ENCODE measurements around the gene OBP2A.

The OBP2A gene

DNA sequence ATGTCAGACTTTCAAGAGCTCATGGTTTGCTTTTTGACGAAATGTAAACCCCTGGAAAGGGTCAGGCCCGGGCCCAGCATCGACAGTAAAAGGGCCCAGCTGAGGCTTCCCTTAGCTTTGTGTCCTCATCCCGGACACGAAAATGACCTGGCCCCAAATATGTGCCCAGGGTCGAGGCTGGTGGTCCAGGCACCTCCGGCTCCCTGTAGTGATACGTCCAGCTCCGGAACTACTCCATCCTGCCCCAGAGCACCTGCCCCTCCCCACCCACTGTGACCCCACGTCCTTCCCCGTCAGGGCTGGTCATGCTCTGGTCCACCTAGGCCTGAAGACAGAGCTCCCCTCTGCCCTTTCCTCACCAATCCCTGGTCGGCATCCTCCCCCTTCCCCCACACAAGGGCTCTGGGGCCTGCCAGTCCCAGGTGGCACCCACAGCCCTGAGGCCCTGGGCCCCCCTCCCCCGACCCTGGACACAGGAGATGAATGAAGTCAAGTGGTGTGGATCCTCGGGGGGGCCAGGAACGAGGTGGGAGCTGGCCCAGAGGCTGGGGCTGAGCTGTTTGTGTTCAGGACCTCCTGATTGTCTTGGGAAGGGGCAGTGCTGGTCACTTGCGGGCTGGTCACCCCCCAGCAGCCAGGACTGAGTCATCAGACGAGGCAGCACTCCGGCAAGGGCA, 6.2 kb downstream of the OBP2A start:
- DNase-seq (ENCODE audit: low spot score): no peak

- DNase-seq (ENCODE audit: low spot score): no peak
Observed at GRCh38 chr9:135552698-135553171, 6.8 kb downstream of the OBP2A start.

DNA sequence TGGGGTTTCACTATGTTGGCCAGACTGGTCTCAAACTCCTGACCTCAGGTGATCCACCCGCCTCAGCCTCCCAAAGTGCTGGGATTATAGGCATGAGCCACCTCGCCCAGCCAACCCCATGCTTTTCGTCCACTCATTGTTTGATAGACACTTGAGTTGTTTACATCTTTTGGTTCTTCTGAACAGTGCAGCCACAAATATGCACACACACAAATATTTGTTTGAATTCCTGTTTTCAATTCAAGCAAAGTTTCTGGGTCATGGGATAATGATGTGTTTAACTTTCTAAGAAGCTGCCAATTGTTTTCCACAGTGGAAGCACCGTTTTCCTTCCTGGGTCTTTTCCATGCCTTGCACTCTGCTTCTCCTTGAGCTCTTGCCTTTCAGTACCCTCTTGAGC, 8.8 kb downstream of the OBP2A start:
- DNase-seq (ENCODE audit: low spot score): no peak

GRCh38 chr9:135555203-135555602, 9.3 kb downstream of the OBP2A start:
- DNase-seq (ENCODE audit: low spot score): no peak

- no peak for DNase-seq (ENCODE audit: low spot score)
Observed at GRCh38 chr9:135555910-135556309, 10.0 kb downstream of the OBP2A start.

DNA sequence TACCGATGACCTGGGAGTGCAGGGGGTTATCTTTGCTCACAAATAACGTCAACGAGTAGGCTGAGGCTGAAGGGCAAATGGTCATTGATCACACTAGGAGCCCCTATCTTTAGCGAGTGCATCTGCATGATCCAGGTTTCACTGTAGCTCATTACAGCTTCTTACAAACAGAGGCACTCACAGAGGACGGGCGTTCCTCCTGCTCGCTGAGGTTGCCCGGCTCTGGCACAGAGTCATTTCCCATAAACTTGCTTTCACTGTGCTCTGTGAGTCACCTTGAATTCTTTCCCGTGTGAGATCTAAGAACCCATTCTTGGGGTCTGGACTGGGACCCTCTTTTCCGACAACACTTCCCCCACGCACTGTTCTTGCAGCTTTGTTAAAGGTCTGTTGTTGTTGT, 13.7 kb downstream of the OBP2A start:
- no peak for DNase-seq (ENCODE audit: low spot score)

GRCh38 chr9:135561391-135562234, 15.7 kb downstream of the OBP2A start, which contains the start of gene PAEP:
Gene PAEP (plus strand): TSS chr9:135561756.
- DNase-seq (ENCODE audit: low spot score): no peak

DNA sequence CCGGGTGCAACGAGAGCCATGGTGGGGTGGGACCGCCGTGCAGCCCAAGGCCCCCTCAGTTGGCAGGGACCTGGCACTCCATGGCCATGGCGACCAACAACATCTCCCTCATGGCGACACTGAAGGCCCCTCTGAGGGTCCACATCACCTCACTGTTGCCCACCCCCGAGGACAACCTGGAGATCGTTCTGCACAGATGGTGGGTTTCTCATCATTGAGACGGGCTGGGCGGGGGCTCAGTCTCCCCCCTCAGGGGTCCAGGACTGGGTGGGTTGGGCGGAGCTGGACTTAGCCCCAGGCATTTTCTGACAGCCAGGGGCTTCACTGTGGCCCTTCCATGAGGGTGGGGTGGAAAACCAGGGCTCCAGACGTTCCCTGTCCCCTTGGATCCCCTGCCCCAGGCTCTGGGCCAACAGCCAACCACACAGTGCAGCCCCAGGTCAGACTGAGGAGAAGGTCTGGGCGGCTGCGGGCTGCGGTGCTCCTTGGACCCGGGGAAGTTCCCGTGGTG, 16.4 kb downstream of the OBP2A start:
- no peak for DNase-seq (ENCODE audit: low spot score)

- no peak for DNase-seq (ENCODE audit: low spot score)
Observed at GRCh38 chr9:135563039-135563476, 17.1 kb downstream of the OBP2A start.

DNA sequence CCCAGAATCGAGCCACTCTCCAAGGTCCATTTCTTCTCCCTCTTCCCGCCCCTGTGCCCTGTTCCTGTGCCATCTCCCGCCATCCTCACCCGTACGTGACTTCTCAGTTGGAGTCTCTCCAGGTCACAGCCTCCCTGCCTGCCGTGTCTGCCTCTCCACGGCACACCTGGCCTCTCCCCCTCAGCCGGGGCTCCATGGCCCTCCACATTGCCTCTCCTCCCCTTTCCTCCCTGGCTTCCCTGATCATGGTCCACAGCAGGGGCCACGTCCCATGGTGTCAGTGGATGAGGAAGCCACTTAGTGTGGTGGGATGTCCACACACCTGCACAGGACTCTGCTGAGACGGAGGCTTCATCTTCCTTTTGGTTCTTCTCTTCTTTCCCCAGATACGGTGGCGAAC, 17.9 kb downstream of the OBP2A start:
- no peak for DNase-seq (ENCODE audit: low spot score)

DNA sequence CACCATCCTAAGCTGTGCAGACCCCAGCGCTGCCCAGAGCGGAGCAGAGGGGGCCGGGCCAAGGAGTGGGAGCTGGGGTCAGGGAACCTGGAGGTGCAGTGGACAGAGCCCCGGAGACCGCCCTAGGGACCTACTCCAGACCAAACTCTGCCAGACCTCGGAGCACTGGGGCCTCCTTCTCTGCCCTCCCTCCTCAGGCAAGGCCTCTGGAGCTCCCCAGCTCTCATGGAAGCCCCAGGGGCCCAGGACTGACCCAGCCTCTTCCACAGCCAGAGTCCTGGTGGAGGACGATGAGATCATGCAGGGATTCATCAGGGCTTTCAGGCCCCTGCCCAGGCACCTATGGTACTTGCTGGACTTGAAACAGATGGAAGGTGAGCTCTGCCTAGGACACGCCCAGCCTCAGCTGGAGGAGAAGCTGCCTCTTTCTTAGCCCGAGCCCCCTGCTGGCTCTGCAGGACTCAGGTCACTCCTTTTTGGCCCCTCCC, 19.3 kb downstream of the OBP2A start:
- no peak for DNase-seq (ENCODE audit: low spot score)

DNA sequence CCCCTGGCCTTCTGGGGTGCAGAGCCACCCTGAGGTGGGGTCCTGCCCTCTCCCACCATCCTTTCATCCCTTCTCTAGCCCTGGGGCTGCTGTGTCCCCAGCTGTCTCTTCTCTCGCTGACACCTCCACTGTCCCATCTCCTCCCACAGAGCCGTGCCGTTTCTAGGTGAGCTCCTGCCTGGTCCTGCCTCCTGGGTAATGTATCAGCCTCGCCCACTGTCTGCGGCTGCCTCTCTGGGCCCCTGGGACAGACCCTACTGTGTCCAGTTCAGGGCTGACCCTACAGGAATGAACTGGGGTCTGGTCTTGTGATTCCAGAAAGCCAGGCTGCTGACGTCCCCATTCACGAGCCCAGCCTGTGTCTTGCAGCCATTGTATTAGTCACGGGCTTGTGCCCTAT, 19.7 kb downstream of the OBP2A start:
- DNase-seq (ENCODE audit: low spot score): no peak

GRCh38 chr9:135566552-135566951, 20.6 kb downstream of the OBP2A start:
- no peak for DNase-seq (ENCODE audit: low spot score)

DNA sequence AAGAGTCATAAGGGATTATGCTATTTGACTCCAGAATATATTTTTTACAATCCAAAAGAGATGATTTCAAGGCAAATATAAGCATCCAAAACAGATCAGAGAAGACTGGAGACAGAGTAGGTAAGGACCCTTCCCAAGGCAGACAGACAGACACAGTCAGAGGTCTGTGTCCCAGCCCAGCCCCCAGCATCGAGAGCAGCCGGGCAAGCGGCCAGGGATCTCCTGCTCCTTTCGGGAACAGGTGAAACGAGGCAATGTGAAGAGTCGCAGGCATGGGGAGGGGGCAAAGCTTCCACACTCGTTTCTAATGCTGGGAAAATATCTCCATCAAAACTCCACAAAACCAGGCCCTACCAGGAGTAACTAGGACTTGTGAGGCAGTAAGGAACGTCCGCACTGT, 21.4 kb downstream of the OBP2A start:
- DNase-seq (ENCODE audit: low spot score): no peak

- DNase-seq (ENCODE audit: low spot score): no peak
Observed at GRCh38 chr9:135568026-135568425, 22.1 kb downstream of the OBP2A start.

- no peak for DNase-seq (ENCODE audit: low spot score)
Observed at GRCh38 chr9:135570456-135570855, 24.5 kb downstream of the OBP2A start.

DNA sequence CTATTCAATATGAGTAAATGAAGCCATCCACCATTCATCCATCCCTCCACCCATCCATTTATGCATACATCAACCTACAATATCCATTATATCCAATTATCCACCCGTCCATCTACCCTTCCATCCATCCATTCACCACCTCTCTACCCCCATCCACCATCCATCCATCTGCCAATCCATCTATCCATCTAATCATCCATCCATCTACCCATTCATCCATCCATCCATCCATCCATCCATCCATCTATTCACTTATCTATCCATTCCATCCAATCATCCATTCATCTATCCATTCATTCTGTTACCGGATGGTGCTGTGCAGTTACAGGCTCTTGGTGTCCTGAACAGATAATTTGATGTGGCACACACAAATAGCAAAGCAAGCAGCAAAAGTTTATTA, 26.3 kb downstream of the OBP2A start:
- no peak for DNase-seq (ENCODE audit: low spot score)

- no peak for DNase-seq (ENCODE audit: low spot score)
Observed at GRCh38 chr9:135573124-135573523, 27.2 kb downstream of the OBP2A start.

DNA sequence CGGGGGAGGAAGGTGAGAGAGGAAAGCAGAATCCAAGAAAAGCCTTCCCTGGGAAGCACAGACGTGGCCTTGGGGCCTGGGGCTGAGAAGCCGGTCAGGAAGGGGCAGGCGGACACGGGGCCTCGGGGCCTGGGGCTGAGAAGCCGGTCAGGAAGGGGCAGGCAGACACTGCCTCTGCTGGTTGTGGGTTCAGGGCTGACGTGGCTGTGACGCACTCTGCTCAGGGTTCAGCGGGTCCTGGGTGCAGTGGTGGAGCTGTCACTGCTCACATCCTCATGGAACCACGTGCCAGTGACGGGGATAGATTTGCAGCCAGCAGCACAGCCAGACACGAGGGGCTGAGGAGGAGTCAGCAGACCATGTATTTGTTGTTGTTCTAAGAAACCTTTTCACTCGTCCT, 28.4 kb downstream of the OBP2A start:
- DNase-seq (ENCODE audit: low spot score): no peak

- DNase-seq (ENCODE audit: low spot score): no peak
Observed at GRCh38 chr9:135574943-135575342, 29.0 kb downstream of the OBP2A start.

DNA sequence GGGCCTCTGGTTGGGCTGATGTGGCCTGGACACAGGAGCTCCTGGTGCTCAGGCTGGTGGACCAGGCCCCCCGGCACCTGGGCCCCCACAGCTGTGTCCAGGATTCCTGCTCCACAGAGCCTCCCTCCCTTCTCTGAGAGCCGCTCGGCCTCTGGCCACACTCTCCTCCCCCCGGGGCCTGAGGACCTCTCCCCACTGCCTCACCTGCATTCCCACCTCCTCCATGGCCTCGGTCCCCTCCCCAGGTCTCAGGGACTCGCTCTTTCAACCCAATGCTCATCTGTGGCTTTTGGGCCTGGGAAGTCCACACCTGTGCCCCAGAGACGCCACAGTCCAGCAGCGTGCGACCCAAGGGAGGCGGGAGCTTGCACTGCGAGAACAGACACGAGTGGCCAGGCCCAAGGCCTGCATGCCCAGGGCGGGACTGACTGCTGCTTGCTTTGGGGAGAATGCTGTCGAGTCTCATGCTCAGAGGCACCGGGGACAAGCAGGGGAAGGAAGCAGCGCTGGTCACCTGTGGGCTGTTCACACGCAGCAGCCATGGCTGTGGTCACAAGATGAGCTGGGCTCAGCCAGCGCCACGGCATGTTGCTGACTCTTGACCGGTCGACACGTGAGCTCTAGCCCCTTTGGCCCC, 30.2 kb downstream of the OBP2A start:
- no peak for DNase-seq (ENCODE audit: low spot score)

DNA sequence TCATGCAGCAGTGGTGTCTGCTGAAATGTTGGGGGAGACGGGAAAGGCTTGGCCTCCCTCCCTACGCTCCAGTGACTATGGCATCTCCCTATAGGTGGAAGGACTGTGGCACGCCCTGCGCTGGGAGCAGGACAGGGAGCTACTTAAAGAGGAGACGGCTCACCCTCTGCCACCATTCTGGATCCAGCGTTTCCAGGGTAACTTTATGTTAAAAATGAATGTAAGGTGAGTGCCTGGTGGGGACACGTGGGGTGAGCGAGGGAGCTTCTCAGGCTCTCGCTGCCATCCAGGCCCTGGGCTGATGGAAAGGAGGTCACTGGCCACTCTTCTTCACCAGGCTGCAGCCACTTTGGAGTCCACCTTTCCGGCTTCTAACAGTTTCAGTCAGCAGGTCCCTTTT, 31.3 kb downstream of the OBP2A start:
- DNase-seq (ENCODE audit: low spot score): no peak

DNA sequence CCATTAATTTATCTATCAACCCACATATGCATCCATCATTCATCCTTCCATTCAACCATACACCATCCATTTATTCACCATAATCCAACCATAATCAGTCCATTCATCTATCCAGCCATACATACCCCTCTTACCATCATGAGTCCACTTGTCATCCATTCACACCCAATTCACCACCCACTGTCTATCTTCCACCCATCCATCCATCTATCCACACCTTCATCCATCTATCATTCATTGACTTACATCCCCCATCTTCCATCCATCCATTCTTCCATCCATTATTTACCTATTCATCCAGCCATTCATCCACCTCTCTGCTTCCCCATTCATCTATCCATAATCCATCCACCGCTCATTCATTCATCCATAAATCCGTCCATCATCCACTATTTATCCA, 33.4 kb downstream of the OBP2A start:
- DNase-seq (ENCODE audit: low spot score): no peak

All from hematopoietic multipotent progenitor cell treated with erythropoietin and hydrocortisone succinate and interleukin-3 and kit ligand, for 15 days (in vitro differentiated cells).